ENCODE results near the gene UBC. TPM values are rescaled to one million over a fixed set of nuclear protein-coding genes. Genes with fewer than 3 reads are reported as not detected.

The UBC gene
- total and polyA plus RNA-seq, 9 of the 15 experiments (the other 6 are each of a cell fraction or from before 2014, with no cell fraction given), result 533 to 1,153 (median 813) TPM

DNA sequence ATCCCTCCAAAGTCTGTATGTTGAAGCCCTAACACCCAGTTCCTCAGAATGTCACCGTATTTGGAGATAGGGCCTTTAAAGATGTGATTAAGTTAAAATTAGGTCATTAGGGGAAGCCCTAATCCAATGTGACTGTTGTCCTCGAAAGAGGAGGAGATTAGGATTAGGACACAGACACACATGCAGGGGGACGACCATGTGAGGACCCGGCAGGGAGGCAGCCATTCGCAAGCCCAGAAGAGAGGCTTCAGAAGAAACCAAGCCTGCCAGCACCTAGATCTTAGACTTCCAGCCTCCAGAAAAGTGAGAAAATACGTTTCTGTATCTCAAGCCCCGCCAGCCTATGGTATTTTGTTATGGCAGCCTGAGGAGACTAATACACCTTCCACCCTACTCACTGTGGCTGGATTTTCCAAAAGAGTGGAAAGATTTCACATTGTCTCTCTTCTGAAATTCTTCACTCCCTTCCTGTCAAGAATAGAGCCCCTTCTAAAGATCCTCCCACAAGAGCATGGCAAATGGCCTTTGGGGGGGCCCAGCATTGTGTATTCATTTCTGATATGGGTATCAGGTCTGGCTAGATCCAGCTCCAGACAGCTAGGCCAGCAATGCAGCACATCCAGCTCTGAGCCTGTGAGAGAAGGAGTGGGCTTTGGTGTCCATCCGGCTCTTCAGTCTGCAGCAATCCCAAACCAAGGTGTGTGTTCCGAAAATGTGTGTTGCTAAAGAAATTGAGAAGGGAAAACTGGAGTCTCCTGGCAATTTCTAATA, 15.4 kb upstream of the UBC start:
- no peak for ATAC-seq
- H4K20me1 ChIP-seq (replicated peaks; ENCODE audit: control insufficient read depth, insufficient read depth, low read length), result no peaks in the 10 kb centered on the region
- H3K27me3 ChIP-seq (ENCODE audit: control insufficient read depth in 2 of 2, insufficient read depth in 2 of 2, low read length in 2 of 2), result no peaks in the 10 kb centered on the region
- H3K4me2 ChIP-seq (ENCODE audit: insufficient read depth, low read length), result peak overlapping the region; percentile 54; the same call in 1 of the 2 replicates
- POLR2A ChIA-PET, result interaction anchor here (0.7 to 9.2 kb wide), 4 partner anchors 8 to 19 kb away, joined by 3 to 123 read pairs (median 4); partner anchors contain the start of gene UBC
- no peak overlapping the region; a peak in 1 of 4 replicates for H3K9ac ChIP-seq (ENCODE audit: insufficient read depth in 1 of 2, low read depth in 2 of 2, low read length in 2 of 2)
- intact Hi-C loops (cut with micrococcal nuclease), result no loop called here
- H3K4me3 ChIP-seq, result no peak overlapping the region
- TF ChIP-seq ZNF12 (CRISPR knock-in tag; IDR thresholded peaks at IDR 0.05), result peak; percentile 59; the same call in 1 of the 2 replicates
- TF ChIP-seq CHCHD3 (CRISPR knock-in tag; IDR thresholded peaks at IDR 0.05), result no peak
- TF ChIP-seq, protein P1, sequence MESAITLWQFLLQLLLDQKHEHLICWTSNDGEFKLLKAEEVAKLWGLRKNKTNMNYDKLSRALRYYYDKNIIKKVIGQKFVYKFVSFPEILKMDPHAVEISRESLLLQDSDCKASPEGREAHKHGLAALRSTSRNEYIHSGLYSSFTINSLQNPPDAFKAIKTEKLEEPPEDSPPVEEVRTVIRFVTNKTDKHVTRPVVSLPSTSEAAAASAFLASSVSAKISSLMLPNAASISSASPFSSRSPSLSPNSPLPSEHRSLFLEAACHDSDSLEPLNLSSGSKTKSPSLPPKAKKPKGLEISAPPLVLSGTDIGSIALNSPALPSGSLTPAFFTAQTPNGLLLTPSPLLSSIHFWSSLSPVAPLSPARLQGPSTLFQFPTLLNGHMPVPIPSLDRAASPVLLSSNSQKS (CRISPR knock-in tag; IDR thresholded peaks at IDR 0.05), result no peak
- no peak for TF ChIP-seq ATF4 (CRISPR knock-in tag; IDR thresholded peaks at IDR 0.05)
- no peak overlapping the region for H3K27ac ChIP-seq (ENCODE audit: extremely low read depth, low read depth, low read length)
- H3K79me2 ChIP-seq (ENCODE audit: control insufficient read depth, insufficient read depth, low read length), result no peaks in the 10 kb centered on the region
- H2AFZ ChIP-seq (ENCODE audit: low read depth, low read length), result peak overlapping the region; percentile 40
- in situ Hi-C loops (cut with MboI), result no loop called here
- H3K9me1 ChIP-seq (ENCODE audit: control insufficient read depth, insufficient read depth, low read length), result no peaks in the 10 kb centered on the region
- DNase-seq (ENCODE audit: extremely low read depth in 1 of 4, low spot score in 3 of 4), result no peak
- no peaks in the 10 kb centered on the region for H3K9me3 ChIP-seq (replicated peaks; ENCODE audit: control insufficient read depth, insufficient read depth, low read depth, low read length)
- CTCF ChIA-PET (ENCODE audit: low intra/inter-chr PET ratio), result interaction anchor here (1.8 kb wide), 1 partner anchor 24 kb away, joined by 7 read pairs; no protein-coding TSS in a partner anchor
- no peaks in the 10 kb centered on the region for H3K36me3 ChIP-seq (ENCODE audit: control insufficient read depth, insufficient read depth, low read length)
- no TSS peak for BruUV-seq (replicated peaks)
- no peak for FAIRE-seq
- peaks cover 13 to 14% of the 10 kb centered on the region in 2 experiments; a peak in 4 of 5 replicates for H3K4me1 ChIP-seq (replicated peaks in 1 of 2; ENCODE audit: control insufficient read depth in 2 of 2, insufficient read depth in 2 of 2, low read length in 2 of 2)
- WGBS (ENCODE audit: insufficient coverage, low coverage, missing lambda C conversion rate), result 51% methylated on average over 9 of the region's 9 CpGs

Data from K562 (cell line).